OCI-LY7 (cell line): ENCODE measurements around the gene SDHA.

Experiments used
- CTCF ChIP-seq: fragments of 200-600 bp; sonication (generic); conservative IDR thresholded peaks from 2 replicates; pipeline ENCODE4 v1.5.1; 2014; ENCODE audit warnings: mild to moderate bottlenecking, antibody characterized with exemption, low read length, moderate library complexity, mixed read lengths
- EZH2phosphoT487 ChIP-seq: fragments of 200-600 bp; sonication (generic); IDR thresholded peaks from 2 replicates; pipeline ENCODE4 v1.6.1; 2018; ENCODE audit warnings: low read depth, borderline replicate concordance, mild to moderate bottlenecking, mixed run types, antibody characterized with exemption, low read length, moderate library complexity, mixed read lengths

DNA sequence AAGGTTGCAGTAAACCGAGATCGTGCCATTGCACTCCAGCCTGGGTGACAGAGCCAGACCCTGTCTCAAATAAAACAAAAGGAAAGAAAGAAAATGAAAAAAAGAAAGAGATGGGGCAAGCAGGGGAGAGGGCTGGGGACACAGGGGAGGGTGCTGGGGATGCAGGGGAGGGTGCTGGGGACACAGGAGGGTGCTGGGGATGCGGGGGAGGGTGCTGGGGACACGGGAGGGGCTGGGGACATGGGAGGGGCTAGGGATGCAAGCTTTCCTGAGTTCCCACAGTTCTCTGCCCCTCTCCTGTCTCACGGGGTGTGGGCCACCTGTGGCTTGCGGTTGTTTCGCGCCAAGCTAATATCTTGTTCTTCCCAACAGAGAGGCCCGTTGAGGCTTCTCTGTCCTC is 60.5 kb downstream of the SDHA start:
- TF ChIP-seq CTCF (no peak), EZH2phosphoT487 (no peak)
